ENCODE results near the gene TMEM145. TPM values are rescaled to one million over a fixed set of nuclear protein-coding genes. Genes with fewer than 3 reads are reported as not detected.
"Not testable (repeated sequence)": the region's sequence is repeated elsewhere in the genome, so short reads cannot be mapped to it uniquely, and the experiment has no call there.

Gene TMEM145
- total and polyA plus RNA-seq, 2 donors (not counting 1 experiment from before 2014, with no cell fraction given) = 0.05 to 0.83 TPM

- Histone ChIP-seq H3K27ac (ENCODE audit: insufficient read depth, low read length) (no peak overlapping the region), H4K20me1 (ENCODE audit: control insufficient read depth, extremely low read depth, insufficient read depth, low read length) (no peaks in the 10 kb centered on the region), H3K79me2 (ENCODE audit: control insufficient read depth, insufficient read depth, low read length) (peaks cover 3% of the 10 kb centered on the region), H3K36me3 (ENCODE audit: control insufficient read depth, insufficient read depth, low read length) (no peaks in the 10 kb centered on the region), H3K9ac (ENCODE audit: insufficient read depth, low read length) (no peak overlapping the region), H3K4me1 (ENCODE audit: control insufficient read depth, extremely low read depth, insufficient read depth, low read length) (no peaks in the 10 kb centered on the region), H2AFZ (ENCODE audit: low read length) (no peak overlapping the region), H3K4me3 (replicated peaks in 1 of 4; ENCODE audit: control extremely low read depth in 1 of 4, insufficient read depth in 1 of 4, low read depth in 3 of 4, low read length in 4 of 4) (no peak overlapping the region), H3K9me3 (ENCODE audit: control insufficient read depth, insufficient read depth, low read depth, low read length) (no peaks in the 10 kb centered on the region), H3K27me3 (ENCODE audit: control insufficient read depth, insufficient read depth, low read length) (no peaks in the 10 kb centered on the region), H3K4me2 (ENCODE audit: extremely low read depth, insufficient read depth, low read length) (no peak overlapping the region)
- no peak for TF ChIP-seq CTCF (conservative IDR thresholded peaks at IDR 0.05 in 1 of 2, IDR thresholded peaks at IDR 0.05 in 1 of 2; ENCODE audit: low read depth in 1 of 2, low read length in 2 of 2)
- TF ChIP-seq EZH2 (IDR thresholded peaks at IDR 0.05; ENCODE audit: low read length, missing control alignments) = no peak
- DNase-seq (ENCODE audit: low read depth in 2 of 2) = peak; percentile 19 to 40
These were observed 17.2 kb downstream of the TMEM145 start for GRCh38 chr19:42330241-42330711.

- H4K20me1 ChIP-seq (ENCODE audit: control insufficient read depth, extremely low read depth, insufficient read depth, low read length); H3K9ac ChIP-seq (ENCODE audit: insufficient read depth, low read length); H3K36me3 ChIP-seq (ENCODE audit: control insufficient read depth, insufficient read depth, low read length); H3K4me1 ChIP-seq (ENCODE audit: control insufficient read depth, extremely low read depth, insufficient read depth, low read length); H3K79me2 ChIP-seq (ENCODE audit: control insufficient read depth, insufficient read depth, low read length); H3K27ac ChIP-seq (ENCODE audit: insufficient read depth, low read length); H3K4me3 ChIP-seq (replicated peaks in 1 of 4; ENCODE audit: control extremely low read depth in 1 of 4, insufficient read depth in 1 of 4, low read depth in 3 of 4, low read length in 4 of 4); H3K9me3 ChIP-seq (ENCODE audit: control insufficient read depth, insufficient read depth, low read depth, low read length); DNase-seq (ENCODE audit: low read depth in 2 of 2); H2AFZ ChIP-seq (ENCODE audit: low read length); H3K27me3 ChIP-seq (ENCODE audit: control insufficient read depth, insufficient read depth, low read length); H3K4me2 ChIP-seq (ENCODE audit: extremely low read depth, insufficient read depth, low read length): not testable (repeated sequence)
These were observed 18.2 kb downstream of the TMEM145 start for GRCh38 chr19:42331333-42331732.

- no peak for DNase-seq (ENCODE audit: low read depth in 2 of 2)
- Histone ChIP-seq H3K79me2 (ENCODE audit: control insufficient read depth, insufficient read depth, low read length) (peaks cover 1% of the 10 kb centered on the region), H2AFZ (ENCODE audit: low read length) (no peak overlapping the region), H3K27ac (ENCODE audit: insufficient read depth, low read length) (no peak overlapping the region), H3K4me2 (ENCODE audit: extremely low read depth, insufficient read depth, low read length) (no peak overlapping the region), H3K4me3 (replicated peaks in 1 of 4; ENCODE audit: control extremely low read depth in 1 of 4, insufficient read depth in 1 of 4, low read depth in 3 of 4, low read length in 4 of 4) (no peak overlapping the region), H3K9me3 (ENCODE audit: control insufficient read depth, insufficient read depth, low read depth, low read length) (no peaks in the 10 kb centered on the region), H3K27me3 (ENCODE audit: control insufficient read depth, insufficient read depth, low read length) (no peaks in the 10 kb centered on the region), H3K4me1 (ENCODE audit: control insufficient read depth, extremely low read depth, insufficient read depth, low read length) (no peaks in the 10 kb centered on the region), H4K20me1 (ENCODE audit: control insufficient read depth, extremely low read depth, insufficient read depth, low read length) (no peaks in the 10 kb centered on the region), H3K9ac (ENCODE audit: insufficient read depth, low read length) (no peak overlapping the region), H3K36me3 (ENCODE audit: control insufficient read depth, insufficient read depth, low read length) (no peaks in the 10 kb centered on the region)
- TF ChIP-seq EZH2 (IDR thresholded peaks at IDR 0.05; ENCODE audit: low read length, missing control alignments) = no peak
- no peak for TF ChIP-seq CTCF (conservative IDR thresholded peaks at IDR 0.05 in 1 of 2, IDR thresholded peaks at IDR 0.05 in 1 of 2; ENCODE audit: low read depth in 1 of 2, low read length in 2 of 2)
These were observed 18.9 kb downstream of the TMEM145 start for GRCh38 chr19:42332059-42332458.

All from fibroblast of lung (primary cell).